HepG2 (cell line): ENCODE measurements around the gene CLIC4. TPM values are rescaled to one million over a fixed set of nuclear protein-coding genes. Genes with fewer than 3 reads are reported as not detected.

Experiments used
- ATAC-seq: fragments of 200-7000 bp; cut with Tn5 transposase; 3 replicates; pipeline ENCODE4 v1.9.1; 2020; ENCODE audit warnings: mild to moderate bottlenecking, moderate library complexity
- BruUV-seq: library from RNA; stranded (reverse); fragments of 400-500 nt; replicated peaks from 2 replicates; lab custom pipeline; 2021; lab: Mats Ljungman, UMichigan
- CTCF ChIA-PET: fragments of 300-600 bp; formaldehyde crosslinking; extraction: SDS; loops from one replicate; lab custom pipeline; 2021; ENCODE audit warnings: low total read pairs, inconsistent platforms, low intra/inter-chr PET ratio; lab: Yijun Ruan, JAX
- POLR2A ChIA-PET: fragments of 350-600 bp; sonication (Branson Sonifier 250); formaldehyde crosslinking; loops from one replicate; lab custom pipeline; 2020; ENCODE audit warnings: antibody characterized with exemption, inconsistent platforms; lab: Yijun Ruan, JAX
- DNase-seq: peaks from one replicate; pipeline ENCODE4 v3.0.0-alpha.2; 2015; ENCODE audit warnings: low spot score
- FAIRE-seq: peaks from 3 replicates; lab custom pipeline; 2011; peaks lifted over from hg19 to GRCh38; lab: Jason Lieb, UNC
- H2AFZ ChIP-seq: one replicate; pipeline ENCODE4 v1.6.1; 2011; ENCODE audit warnings: low read length, inconsistent platforms
- H3K27ac ChIP-seq: fragments of 300-600 bp; 3 replicates; pipeline ENCODE4 v1.8.0; 2011; ENCODE audit warnings: mixed run types, mild to moderate bottlenecking, mixed read lengths, low read length, inconsistent platforms; ENCODE audit not compliant: insufficient read depth; ENCODE audit errors: extremely low read length
- H3K27me3 ChIP-seq, 2 experiments: fragments of 200-600 bp in 1 of 2; 2 replicates in 1 of 2; 3 replicates in 1 of 2; pipeline versions ENCODE4 v1.6.0 to v1.8.0; 2011; ENCODE audit warnings: low read length in 2 of 2, mild to moderate bottlenecking in 2 of 2, moderate library complexity in 2 of 2, inconsistent platforms in 1 of 2; ENCODE audit not compliant: insufficient read depth in 2 of 2, control insufficient read depth in 1 of 2
- H3K36me3 ChIP-seq, 2 experiments: fragments of 200-600 bp in 1 of 2; replicated peaks in 1 of 2; 2 replicates in 1 of 2; 3 replicates in 1 of 2; pipeline versions ENCODE4 v1.5.1 to v1.8.0; 2011; ENCODE audit warnings: low read length in 2 of 2, inconsistent platforms in 1 of 2; ENCODE audit not compliant: insufficient read depth in 2 of 2, control insufficient read depth in 1 of 2
- H3K4me1 ChIP-seq: 2 replicates; pipeline ENCODE4 v1.5.1; 2012; ENCODE audit warnings: low read length, inconsistent platforms; ENCODE audit not compliant: insufficient read depth
- H3K4me2 ChIP-seq: 2 replicates; pipeline ENCODE4 v1.6.0; 2011; ENCODE audit warnings: low read depth, low read length, inconsistent platforms
- H3K4me3 ChIP-seq, 3 experiments: fragments of 200-600 bp in 1 of 3; sonication (generic), shearing (Covaris generic) in 1 of 3; replicated peaks in 1 of 3; 2 replicates each; pipeline ENCODE4 v1.5.1; 2011 to 2016; ENCODE audit warnings: low read length in 3 of 3, inconsistent platforms in 2 of 3, low read depth in 2 of 3, mild to moderate bottlenecking in 2 of 3, control low read depth in 1 of 3, mixed read lengths in 1 of 3; ENCODE audit not compliant: insufficient read depth in 1 of 3
- H3K79me2 ChIP-seq: one replicate; pipeline ENCODE4 v1.6.1; 2011; ENCODE audit warnings: low read length, inconsistent platforms; ENCODE audit not compliant: insufficient read depth
- H3K9ac ChIP-seq: 2 replicates; pipeline ENCODE4 v1.6.0; 2011; ENCODE audit warnings: mild to moderate bottlenecking, low read depth, low read length, inconsistent platforms; ENCODE audit not compliant: insufficient read depth
- H3K9me3 ChIP-seq: 2 replicates; pipeline ENCODE4 v1.5.1; 2012; ENCODE audit warnings: mild to moderate bottlenecking, low read length
- H4K20me1 ChIP-seq: 2 replicates; pipeline ENCODE4 v1.6.0; 2011; ENCODE audit warnings: inconsistent platforms, mild to moderate bottlenecking, low read length, moderate library complexity; ENCODE audit not compliant: insufficient read depth
- ATF7 ChIP-seq, 2 experiments: fragments of 450-650 bp in 1 of 2; sonication (generic) in 1 of 2; formaldehyde crosslinking in 1 of 2; IDR thresholded peaks; 2 replicates each; pipeline versions ENCODE4 v1.4.0 to v1.6.1; 2016 to 2020; ENCODE audit warnings: antibody characterized with exemption in 1 of 2, mild to moderate bottlenecking in 1 of 2, missing genetic modification reagents in 1 of 2
- GTF3A ChIP-seq: sonication (generic); formaldehyde crosslinking; conservative IDR thresholded peaks from 2 replicates; pipeline ENCODE4 v1.4.0; 2020; ENCODE audit warnings: mild to moderate bottlenecking, missing genetic modification reagents
- POLR2A ChIP-seq, 2 experiments: IDR thresholded peaks; 2 replicates each; pipeline ENCODE4 v1.6.1; 2011; ENCODE audit warnings: low read depth in 2 of 2, low read length in 2 of 2, mild to moderate bottlenecking in 1 of 2, moderate library complexity in 1 of 2; ENCODE audit not compliant: insufficient read depth in 1 of 2
- ZNF556 ChIP-seq: sonication (generic); formaldehyde crosslinking; IDR thresholded peaks from 2 replicates; pipeline ENCODE4 v1.4.0; 2020; ENCODE audit warnings: mild to moderate bottlenecking, missing genetic modification reagents, borderline replicate concordance
- ZNF563 ChIP-seq: sonication (generic); formaldehyde crosslinking; IDR thresholded peaks from 2 replicates; pipeline ENCODE4 v1.8.0; 2022; ENCODE audit warnings: mild to moderate bottlenecking, moderate library complexity, missing genetic modification reagents
- WGBS: methylation state at CpG from one replicate; pipeline ENCODE4 v1.1.6; 2017; ENCODE audit warnings: low lambda C conversion rate; 5-methylcytosine and 5-hydroxymethylcytosine counted together
- in situ Hi-C: cut with HindIII; loops from 2 replicates; pipeline ENCODE4 v1.10.0; 2017; ENCODE audit warnings: low pct_unique_long_range_greater_than_20kb; ENCODE audit not compliant: extremely low pct_ligation_motif_present
- intact Hi-C: fragments of 100-400 bp; cut with micrococcal nuclease; formaldehyde crosslinking; loops from one replicate; pipeline ENCODE4 v1.10.0; 2022; ENCODE audit not compliant: unreplicated experiment
- polyA plus RNA-seq, 8 experiments: library from polyadenylated mRNA; depleted of rRNA in 3 of 8; stranded (reverse) in 7 of 8; unstranded in 1 of 8; fragments of >200 nt; fragmentation: Illumina TruSeq in 4 of 8; extraction: Trizol in 4 of 8; gene quantifications; 2 replicates each; pipeline versions ENCODE4 v1.2.1 to v1.2.3, GENCODE V29; 2011 to 2016; ENCODE audit warnings: low read depth in 4 of 8, missing spikeins in 1 of 8, mixed read lengths in 1 of 8; ENCODE audit not compliant: insufficient read depth in 1 of 8
- total RNA-seq, 5 experiments: library from RNA; depleted of rRNA; stranded (reverse); fragments of >200 nt; fragmentation: Illumina TruSeq; extraction: Trizol; gene quantifications; 2 replicates each; pipeline ENCODE4 v1.2.3, GENCODE V29; 2016; ENCODE audit warnings: low read depth in 1 of 5

CLIC4 gene
- total and polyA plus RNA-seq, 2 of the 13 experiments (the other 11 are each of a cell fraction or from before 2014, with no cell fraction given): 23.3 to 77.4 TPM

- H3K4me2 ChIP-seq: peak overlapping the region; percentile 70
- DNase-seq (no peak), ATAC-seq (no peak), FAIRE-seq (no peak)
- H3K4me1 ChIP-seq: peaks cover 57% of the 10 kb centered on the region
- WGBS: 73% methylated on average over 16 of the region's 16 CpGs
- H3K9ac ChIP-seq: peak overlapping the region; percentile 50
- intact Hi-C loops (loop anchor here (1.0 kb wide), 3 partner anchors 11 to 41 kb away; partner anchors contain the start of gene CLIC4), in situ Hi-C loops (no loop called here)
- H3K36me3 ChIP-seq: no peaks in the 10 kb centered on the region
- CTCF ChIA-PET: no interaction called here
- POLR2A ChIA-PET: interaction anchor here (0.8 to 3.8 kb wide), 18 partner anchors 10 to 528 kb away, joined by 3 to 84 read pairs (median 4); partner anchors contain the start of genes CLIC4 and SYF2
- no peaks in the 10 kb centered on the region for H3K79me2 ChIP-seq
- BruUV-seq: TSS peak; percentile 95
- no peak overlapping the region for H2AFZ ChIP-seq
- peak overlapping the region; percentile 79 for H3K27ac ChIP-seq
- no peaks in the 10 kb centered on the region for H3K9me3 ChIP-seq
- no peaks in the 10 kb centered on the region for H4K20me1 ChIP-seq
- TF ChIP-seq ATF7 (IDR thresholded peaks at IDR 0.05) (peak; percentile 15; the same call in 1 of the 2 replicates), ATF7 (CRISPR knock-in tag; IDR thresholded peaks at IDR 0.05) (no peak), ZNF556 (0 out of 2 replicates have a peak, but pooled peaks have one; percentile 21), GTF3A (CRISPR knock-in tag) (no peak), ZNF563 (peak; percentile 4; the same call in 1 of the 2 replicates), POLR2A (IDR thresholded peaks at IDR 0.05; ENCODE audit: insufficient read depth in 1 of 2, low read depth in 2 of 2, low read length in 2 of 2) (peak in 1 of 2 experiments; percentile 5; a peak in 1 of 4 replicates)
- H3K27me3 ChIP-seq: 0 out of 5 replicates have a peak, but pooled peaks cover 0 to under 1% of the 10 kb centered on the region in 2 experiments
- peak overlapping the region; percentile 24 to 38 (median 31); a peak in 4 of 6 replicates for H3K4me3 ChIP-seq
These were observed 40.6 kb upstream of the CLIC4 start for GRCh38 chr1:24704411-24705259.
